ENCODE measurements around the gene ANKRD63.

DNA sequence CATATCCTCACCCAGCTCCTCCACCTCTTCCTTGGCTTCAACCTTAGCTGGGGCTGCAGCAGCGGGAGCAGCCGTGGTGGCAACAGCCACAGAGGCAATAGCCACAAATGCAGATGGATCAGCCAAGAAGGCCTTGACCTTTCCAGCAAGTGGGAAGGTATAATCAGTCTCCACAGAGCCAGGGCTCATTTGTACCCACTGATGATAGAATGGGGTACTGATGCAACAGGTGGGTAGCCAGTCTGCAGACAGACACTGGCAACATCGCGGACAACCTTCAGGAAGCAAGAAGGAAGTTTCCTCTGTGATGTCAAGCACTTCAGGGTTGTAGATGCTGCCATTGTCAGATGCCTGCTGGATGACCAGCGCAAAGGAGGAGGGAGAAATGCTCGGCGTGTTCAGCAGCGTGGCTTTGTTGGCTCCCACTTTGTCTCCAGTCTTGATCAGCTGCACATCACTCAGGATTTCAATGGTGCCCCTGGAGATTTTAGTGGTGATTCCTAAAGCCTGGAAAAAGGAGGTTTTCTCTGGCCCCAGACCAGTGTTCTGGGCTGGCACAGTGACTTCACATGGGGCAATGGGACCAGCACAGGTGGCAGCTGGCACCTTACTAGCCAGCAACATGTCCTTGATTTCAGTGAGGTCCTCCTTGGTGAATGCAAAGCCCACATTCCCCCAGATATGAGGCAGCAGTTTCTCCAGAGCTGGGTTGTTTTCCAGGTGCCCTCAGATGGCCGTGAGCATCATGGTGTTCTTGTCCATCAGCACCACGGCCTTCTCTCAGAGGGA lies 29.7 kb upstream of the ANKRD63 start:
- no peak for TF ChIP-seq CTCF (conservative IDR thresholded peaks at IDR 0.05; ENCODE audit: low read depth, low read length)
- TF ChIP-seq EZH2 (IDR thresholded peaks at IDR 0.05; ENCODE audit: borderline replicate concordance, low read depth, low read length, poor library complexity, severe bottlenecking) = no peak

All from A673 (cell line).